T-helper 2 cell treated with Interferon-gamma antibody and Interleukin-4, amounts not matched to agents 100 ng/mL and 5 ng/mL, for 36 hours (primary cell): Measurements from ENCODE around the gene DDRGK1. TPM values are rescaled to one million over a fixed set of nuclear protein-coding genes. Genes with fewer than 3 reads are reported as not detected.

Experiments used
- intact Hi-C: fragments of 100-400 bp; cut with micrococcal nuclease; formaldehyde crosslinking; loops from one replicate; pipeline ENCODE4 v1.15.1; 2023
- total RNA-seq: library from RNA; stranded (reverse); gene quantifications from 2 replicates; pipeline ENCODE4 v1.2.3, GENCODE V29; 2022

The DDRGK1 gene
- total RNA-seq, 1 donor from 2014 or later, result 52.9 TPM

- intact Hi-C loops, result loop anchor here (5.0 kb wide), 1 partner anchor 170 kb away; the partner anchor contains the start of gene DNAAF9
These were observed 32.8 kb upstream of the DDRGK1 start for GRCh38 chr20:3237011-3237957.

GRCh38 chr20:3235666-3236324, 31.3 kb upstream of the DDRGK1 start:
- intact Hi-C loops, result loop anchor here (5.0 kb wide), 1 partner anchor 172 kb away; the partner anchor contains the start of gene DNAAF9

GRCh38 chr20:3233991-3234498, 29.6 kb upstream of the DDRGK1 start:
- intact Hi-C loops, result no loop called here

- intact Hi-C loops, result no loop called here
These were observed 28.9 kb upstream of the DDRGK1 start for GRCh38 chr20:3233131-3233990.

GRCh38 chr20:3231889-3232588, 27.6 kb upstream of the DDRGK1 start:
- intact Hi-C loops, result no loop called here

- intact Hi-C loops, result no loop called here
These were observed 26.6 kb upstream of the DDRGK1 start for GRCh38 chr20:3231116-3231515.

GRCh38 chr20:3229798-3230197, 25.3 kb upstream of the DDRGK1 start:
- intact Hi-C loops, result no loop called here

- intact Hi-C loops, result no loop called here
These were observed 24.7 kb upstream of the DDRGK1 start for GRCh38 chr20:3229158-3229557.

- intact Hi-C loops, result no loop called here
These were observed 24.2 kb upstream of the DDRGK1 start for GRCh38 chr20:3228750-3229032.

GRCh38 chr20:3227936-3228749, 23.7 kb upstream of the DDRGK1 start:
- intact Hi-C loops, result no loop called here

GRCh38 chr20:3227506-3227905, 23.0 kb upstream of the DDRGK1 start:
- intact Hi-C loops, result no loop called here

- intact Hi-C loops, result no loop called here
These were observed 22.4 kb upstream of the DDRGK1 start for GRCh38 chr20:3226864-3227263.

- intact Hi-C loops, result no loop called here
These were observed 21.6 kb upstream of the DDRGK1 start for GRCh38 chr20:3226093-3226492.

- intact Hi-C loops, result no loop called here
These were observed 20.4 kb upstream of the DDRGK1 start for GRCh38 chr20:3224681-3225421.

- intact Hi-C loops, result no loop called here
These were observed 19.7 kb upstream of the DDRGK1 start for GRCh38 chr20:3223994-3224680.

- intact Hi-C loops, result no loop called here
These were observed 19.1 kb upstream of the DDRGK1 start for GRCh38 chr20:3223651-3223993.

GRCh38 chr20:3222635-3223600, 18.4 kb upstream of the DDRGK1 start:
- intact Hi-C loops, result no loop called here
